Colon (tissue), 2 donors: ENCODE results near the gene ZNF354C.

ENCODE experiments used
- FAIRE-seq: peaks from 2 replicates; lab custom pipeline; 2012; peaks lifted over from hg19 to GRCh38; lab: Jason Lieb, UNC
- donor health status: control.
- donor health status: control.

Gene ZNF354C

DNA sequence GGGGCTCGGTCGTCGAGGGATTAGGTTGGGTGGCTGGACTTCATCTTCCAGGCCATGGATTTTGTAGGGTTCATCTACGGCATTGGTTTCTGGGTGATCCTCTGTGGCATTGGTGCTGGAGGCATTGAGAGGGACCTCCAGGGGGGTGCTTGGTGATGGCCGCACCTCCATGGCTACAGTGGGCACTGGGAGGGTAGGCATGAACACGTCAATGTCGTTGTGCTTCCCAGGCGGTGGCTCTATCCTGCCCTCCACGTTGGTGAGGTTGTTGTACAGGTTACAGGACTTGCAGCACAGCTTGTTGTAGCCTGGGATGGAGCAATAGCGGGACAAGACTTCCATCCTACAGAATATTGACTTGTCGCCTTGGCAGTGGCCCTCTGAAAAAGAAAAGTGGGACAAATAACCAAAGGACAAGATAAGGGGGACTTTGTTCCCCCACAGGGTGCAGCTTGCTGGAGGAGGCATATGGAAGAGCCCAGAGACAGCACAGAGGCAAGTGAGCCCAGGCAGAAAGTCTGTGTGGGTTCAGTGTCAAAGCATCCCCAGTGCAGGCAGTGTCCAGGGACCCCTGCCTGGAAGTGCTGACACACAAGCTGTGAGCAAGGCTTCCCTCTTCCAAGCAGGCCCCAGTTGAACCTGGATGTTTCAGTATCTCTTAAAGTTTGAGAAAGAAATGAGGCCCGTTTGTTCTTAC, 53.9 kb downstream of the ZNF354C start:
- no peak for FAIRE-seq

DNA sequence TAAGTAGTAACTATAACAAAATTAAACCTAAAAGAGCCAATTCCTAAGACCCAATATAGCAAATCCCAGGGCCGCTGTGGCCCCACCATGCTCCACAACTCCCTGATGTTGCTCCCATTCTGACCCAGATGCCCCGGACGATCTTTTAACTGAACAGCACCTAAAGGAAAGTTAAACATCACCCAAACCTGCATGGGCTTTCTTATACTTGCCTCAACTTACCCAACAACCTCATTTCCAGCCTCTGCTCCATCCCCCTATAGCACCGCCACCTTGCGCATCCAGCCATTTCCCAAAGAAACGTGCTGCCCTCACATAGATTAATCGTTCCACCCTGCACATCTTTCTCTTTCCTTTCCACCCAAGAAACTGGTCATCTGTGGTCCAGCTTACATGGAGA, 54.6 kb downstream of the ZNF354C start:
- no peak for FAIRE-seq

DNA sequence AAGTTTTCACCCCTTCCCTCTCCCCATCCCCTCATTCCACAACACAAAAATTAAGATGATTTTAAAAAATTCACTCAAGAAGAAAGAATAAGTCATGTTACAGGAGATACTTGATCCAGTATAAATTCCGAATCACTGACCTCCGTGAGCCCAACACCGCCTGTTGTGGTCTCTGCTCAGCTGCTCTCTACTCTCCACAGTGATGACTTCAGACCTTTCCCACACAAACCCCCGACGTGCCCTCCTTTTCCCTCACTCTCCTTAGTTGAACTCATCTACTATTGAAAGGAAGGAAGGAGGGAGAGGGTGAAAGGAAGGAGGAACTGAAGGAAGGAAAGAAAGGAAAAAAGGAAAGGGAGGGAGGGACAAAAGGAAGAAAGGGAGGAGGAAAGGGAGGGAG, 55.1 kb downstream of the ZNF354C start:
- no peak for FAIRE-seq

DNA sequence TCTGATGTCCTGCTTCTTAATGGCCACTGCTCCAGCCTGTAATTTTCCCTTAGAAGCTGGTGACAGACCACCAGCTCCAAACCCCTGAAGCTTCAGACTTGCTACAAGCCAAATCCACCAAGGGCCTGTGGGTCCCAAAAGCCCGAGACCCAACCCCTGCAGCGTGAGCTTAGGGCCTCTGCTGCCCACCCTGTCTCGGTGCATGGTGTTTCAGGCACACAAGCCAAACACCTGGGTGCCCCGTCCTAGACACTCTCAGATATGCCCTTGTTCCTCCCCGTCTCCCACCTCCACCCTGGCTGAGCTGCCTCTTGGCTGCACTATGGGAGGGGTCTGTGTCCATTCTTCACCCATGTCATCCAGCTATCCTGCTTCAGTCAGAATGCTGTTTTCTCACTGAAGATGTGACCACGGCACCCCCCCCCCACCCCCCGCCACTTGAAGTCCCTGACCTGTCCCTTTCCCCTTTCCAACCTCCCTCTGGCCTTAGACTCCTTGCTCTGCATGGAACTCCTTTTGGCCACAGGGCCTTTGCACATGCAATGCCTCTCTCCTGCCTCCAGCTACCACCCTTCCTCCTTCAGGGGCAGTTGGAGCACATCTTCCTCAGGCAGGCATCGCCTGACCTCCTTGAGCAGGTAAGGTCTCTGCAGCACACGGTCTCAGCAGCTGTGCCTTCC, 55.8 kb downstream of the ZNF354C start:
- no peak for FAIRE-seq

DNA sequence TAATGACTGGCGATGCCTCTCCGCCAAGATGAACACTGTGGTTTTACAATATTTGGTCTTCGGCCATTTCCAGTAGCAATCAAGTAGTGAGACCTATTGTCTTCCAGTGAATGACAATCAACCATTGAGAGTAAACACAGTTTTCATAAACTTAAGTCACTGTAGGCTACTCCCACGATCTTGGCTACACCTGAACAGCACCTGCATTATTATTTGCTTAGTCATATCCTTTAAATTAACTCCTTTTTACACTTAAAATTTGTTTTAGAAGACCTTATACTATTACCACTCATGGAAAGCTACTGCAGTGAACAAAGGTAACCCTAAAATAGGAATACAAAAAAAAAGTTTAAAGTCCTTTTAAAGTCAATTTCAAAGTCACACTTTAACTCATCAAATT, 58.2 kb downstream of the ZNF354C start:
- no peak for FAIRE-seq

DNA sequence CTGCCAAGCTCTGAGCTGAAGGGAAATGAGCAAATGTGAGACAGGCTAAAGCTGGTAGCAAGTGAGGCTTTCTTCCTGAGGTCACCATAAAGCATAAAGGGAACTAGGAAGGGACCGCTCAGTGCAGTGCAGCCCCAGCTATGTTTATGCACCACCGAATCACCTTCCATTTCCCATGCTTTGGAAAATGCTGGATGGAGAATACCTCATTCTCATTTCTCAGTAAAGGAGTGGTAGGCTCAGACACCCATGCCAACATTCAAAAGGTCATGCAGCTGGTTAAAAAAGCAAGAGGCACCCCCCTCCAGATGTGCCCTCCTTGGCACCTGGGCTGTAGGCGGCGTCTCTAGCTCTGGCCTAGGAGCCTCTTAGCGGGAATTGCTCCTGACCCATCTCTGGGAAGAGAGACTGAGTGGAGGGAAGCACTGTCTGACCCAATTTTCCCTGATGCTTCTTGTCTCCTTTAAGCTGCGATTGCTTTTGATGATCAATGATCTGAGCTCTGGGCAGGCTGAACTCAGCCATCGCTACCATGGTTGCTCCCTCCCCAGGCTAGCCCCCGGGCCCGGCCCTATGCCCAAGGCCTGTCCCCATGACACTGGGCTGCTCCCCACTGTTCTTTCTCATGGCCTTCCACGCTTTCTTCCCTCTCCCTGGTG, 58.7 kb downstream of the ZNF354C start:
- FAIRE-seq: no peak

DNA sequence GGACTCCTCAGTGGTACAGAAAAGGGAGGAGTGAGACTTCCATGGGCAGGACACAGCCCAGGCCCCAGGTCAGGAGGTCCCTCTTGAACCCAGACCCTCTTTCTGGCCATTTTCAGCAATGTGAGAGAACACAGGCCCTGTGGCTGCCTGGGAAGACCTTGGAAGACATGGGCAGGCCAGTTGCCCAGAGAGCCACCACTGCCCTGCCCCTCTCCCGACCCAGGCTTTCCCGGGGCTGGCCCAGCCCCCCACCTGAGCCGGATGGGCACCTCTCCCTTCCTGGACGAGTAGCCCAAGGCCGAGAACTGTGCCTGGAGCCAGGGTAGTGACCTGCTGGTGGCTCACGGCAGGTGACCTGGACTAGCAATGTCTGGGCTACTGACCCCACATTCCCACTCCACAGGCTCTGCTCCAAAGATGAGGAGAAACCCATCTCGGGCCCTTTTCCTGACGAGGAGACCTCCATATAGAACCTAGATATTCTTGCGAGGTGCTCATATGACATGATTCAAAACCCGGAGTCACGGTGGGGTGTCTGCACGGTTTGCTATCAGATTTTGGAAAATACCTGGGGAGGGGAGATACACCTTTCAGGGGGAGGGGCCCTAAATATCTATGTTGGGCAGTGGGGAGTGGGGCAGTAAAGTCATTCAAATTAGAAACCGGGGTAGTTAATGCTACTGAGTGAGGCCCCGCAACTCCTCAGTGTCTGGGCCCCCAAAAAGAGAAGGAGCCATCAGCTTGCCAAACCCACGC, 59.4 kb downstream of the ZNF354C start:
- FAIRE-seq: no peak

DNA sequence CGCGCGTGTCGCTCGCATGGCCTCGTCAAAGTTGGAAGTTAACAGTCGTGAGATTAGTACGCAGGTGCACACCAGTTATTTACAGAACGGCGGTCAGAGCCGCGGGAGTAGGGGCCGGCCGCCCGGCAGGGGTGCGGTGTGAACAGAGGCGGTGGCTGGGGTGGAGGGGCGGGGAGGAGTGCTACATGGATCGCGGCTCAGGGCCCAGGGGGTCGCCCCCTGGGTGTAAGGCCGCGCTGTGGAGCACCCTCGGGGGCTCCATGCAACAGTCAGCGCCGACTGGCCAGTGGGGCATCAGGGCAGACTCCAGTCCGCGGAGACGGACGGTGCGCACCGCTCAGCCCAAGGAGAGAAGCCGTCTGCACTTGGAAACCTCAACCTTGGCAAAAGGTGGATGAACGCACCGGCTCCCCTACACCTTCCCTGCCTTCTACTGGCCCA, 60.3 kb downstream of the ZNF354C start:
- no peak for FAIRE-seq

DNA sequence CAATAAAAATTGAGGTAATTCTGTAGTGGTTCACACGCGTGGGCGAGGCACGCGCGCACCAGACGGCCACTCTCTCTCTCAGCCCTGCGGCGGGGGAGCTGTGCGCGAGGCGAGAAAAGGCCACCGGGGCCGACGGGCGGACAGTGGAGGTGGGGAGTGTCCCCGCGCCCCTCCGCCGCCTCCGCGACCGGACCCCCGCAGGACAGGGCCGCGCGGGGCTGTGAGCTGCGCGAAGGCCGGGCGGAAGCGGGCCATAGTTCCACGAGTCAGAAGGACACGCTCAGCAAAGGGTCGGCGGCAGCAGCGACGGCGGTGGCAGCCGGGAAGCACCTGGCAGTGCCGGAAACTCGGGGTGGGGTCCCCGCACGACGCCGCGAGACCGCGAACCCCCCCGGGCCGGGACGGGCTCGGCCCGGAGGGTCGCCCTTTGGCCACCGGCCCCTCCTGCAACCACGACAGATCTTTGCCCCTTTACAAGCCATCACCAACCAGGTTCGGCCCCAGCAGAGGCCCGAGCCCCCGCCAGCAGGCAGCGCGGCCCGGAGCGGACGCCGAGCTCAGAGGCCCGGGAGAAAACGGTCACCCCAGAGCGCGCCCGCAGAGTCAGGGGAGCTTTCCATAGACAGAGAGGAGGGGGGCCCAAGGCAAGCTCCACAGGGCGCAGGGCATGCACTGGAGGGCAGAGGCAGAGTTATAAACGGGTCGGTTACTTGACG, 60.9 kb downstream of the ZNF354C start:
- FAIRE-seq: no peak

DNA sequence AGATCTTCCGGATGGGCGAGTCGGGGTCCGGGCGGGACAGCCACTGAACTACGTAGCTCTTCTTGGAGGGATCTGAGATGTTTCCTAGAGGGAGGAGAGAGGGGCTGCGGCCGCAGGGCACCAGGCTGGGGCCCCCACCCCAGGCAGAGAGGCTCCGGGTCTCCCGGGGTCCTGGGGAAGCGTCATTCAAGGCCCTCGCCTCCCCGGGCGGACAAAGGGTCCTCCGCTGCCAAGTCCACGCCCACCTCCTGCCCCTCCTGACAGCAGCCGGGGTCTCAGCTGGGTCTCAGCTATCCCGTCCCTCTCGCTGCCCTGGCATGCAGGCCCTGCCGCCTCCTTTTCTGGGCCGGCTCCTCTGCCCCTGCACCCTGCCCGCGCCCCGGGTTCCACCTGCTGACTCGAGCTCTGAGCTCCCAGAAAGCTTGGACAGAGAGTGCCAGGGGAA, 61.5 kb downstream of the ZNF354C start:
- no peak for FAIRE-seq

DNA sequence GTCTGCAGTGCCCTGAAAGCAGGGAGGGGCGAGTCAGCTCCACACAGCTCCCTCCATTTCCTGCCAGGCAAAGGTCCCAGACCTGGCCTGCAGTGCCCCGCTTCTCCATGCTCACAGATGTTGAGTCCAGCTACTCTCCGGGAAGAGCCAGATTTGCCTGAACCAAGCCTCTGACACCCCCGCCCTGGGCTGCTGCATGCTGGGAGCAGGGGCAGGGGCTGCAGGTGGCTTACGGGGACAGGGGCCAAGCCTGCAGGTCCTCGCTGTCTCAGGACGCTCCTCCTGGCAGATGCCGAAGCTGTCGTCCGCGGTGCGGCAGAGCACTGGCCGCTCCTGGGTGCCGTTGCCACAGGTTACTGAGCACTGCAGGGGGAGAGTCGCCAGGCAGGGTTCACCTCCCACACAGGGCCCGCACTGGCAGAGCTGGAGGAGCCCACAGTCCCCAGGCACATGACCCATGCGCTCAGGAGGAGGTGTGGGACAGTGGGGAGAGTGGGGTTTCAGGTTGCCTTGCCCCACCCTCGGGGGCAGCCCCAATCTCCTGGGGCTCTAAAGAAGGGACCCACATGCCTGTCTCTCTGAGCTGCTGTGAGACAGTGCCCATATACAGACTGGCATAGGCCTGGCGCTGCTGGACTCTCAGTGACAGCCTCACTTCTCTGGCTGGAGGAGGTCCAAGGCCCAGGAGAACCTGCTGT, 62.4 kb downstream of the ZNF354C start:
- FAIRE-seq: no peak

DNA sequence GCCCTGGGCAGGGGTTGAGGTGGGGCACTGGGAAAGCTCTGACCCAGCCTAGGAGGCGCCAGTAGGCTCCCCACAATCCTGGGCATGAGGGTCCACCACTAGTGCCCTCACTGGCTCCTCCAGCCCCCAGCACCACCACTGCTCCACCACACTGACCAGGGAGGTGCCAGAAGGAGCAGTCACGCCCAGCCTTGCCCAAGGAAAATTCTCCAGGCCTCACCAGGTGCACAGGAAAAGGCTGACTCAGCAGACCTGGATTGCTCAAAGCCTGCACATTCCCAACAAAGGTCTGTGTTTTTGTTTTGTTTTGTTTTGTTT, 62.9 kb downstream of the ZNF354C start:
- FAIRE-seq: no peak

DNA sequence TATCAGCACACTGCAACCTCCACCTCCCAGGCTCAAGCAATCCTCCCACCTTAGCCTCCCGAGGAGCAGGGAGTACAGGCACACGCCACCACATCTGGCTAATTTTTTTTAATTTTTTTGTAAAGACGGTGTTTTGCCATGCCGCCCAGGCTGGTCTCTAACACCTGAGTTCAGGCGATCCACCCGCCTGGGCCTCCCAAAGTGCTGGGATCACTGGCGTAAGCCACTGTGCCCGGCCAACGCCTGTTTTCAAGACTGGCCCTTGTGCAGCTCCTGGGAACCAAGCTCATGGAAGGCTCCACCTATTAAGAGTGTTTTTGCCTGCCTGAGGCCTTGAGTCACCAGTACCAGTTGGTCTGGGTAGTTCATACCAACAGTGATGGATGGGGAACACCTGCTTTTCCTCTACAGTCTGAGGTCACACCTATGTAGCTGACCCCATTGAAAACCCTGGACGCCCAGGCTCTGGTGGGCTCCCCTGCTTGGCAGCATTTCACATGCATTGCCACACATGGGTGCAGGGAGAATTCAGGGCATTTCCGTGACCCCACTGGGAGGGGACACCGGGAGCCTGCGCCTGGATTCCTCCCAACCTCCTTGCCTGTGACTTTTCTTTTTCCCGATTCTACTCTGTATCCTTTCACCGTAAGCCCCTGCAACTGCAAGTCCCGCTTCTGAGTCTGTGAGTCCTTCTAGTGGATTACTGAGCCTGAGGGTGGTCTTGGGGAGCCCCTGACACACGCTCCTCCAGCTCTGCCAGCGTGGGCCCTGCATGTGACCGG, 63.5 kb downstream of the ZNF354C start:
- no peak for FAIRE-seq

DNA sequence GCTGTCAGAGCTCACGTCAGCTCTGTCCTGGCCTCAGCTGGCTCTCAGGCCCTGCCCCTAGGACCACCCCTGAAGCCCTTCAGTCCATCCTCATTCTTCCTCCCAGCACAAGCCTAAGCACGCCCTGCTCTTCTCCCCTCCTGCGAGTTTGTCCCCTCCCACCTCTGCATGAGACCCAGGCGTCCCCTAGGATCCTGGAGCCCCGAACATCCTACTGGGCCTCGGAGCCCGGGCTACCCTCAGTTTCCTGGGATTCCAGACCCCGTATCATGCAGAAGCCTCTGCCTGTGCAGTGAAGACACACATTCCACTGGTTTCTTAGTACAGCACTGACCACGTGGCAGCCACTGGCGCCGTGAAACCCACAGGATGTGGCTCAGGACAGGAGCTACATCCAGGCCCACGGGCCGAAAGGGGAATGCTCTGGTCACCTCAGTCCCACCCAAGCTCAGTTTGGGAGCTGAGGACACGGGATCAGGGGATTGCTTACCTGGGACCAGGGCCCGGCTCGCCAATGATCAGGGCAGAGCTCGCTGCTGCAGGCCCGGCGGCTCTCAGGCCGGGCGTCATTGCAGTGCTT, 64.2 kb downstream of the ZNF354C start:
- no peak for FAIRE-seq

DNA sequence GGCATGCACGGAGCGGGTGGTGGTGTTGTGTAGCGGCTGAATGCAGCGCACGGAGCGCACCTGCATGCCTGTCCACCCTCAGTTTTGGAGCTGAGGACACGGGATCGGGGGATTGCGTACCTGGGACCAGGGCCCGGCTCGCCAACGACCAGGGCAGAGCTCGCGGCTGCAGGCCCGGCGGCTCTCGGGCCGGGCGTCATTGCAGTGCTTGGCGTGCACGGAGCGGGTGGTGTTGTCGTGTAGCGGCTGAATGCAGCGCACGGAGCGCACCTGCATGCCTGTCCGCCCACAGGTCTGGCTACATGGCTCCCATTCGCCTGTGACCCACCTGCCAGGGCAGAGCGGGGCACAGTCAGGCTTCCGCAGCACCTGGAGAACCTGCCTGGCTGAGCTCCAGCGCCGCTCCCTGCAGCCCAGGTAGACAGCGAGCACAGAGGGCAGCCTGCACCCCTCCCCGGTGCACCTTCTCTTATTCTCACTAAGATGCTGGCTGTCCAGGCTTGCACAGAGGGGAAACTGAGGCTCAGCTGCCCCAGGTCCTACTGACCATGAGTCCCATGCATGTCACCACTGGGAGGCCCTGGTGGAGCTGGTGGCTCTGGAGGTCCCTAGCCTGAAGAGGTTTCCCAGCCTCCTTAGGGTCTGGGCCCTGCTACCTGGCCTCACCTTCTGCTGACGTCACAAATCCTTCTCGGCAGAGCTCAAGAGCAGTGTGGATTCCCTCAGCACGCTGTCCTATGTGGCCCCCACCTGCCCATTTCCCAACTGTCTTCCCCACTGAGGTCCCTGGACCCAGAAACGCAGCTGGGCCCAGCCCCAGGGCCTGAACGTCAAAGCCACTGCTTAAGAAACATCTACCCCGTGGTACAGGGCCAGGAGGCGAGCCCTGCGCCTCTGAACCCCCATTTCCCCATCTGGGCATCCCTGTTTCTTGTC, 64.9 kb downstream of the ZNF354C start:
- no peak for FAIRE-seq

DNA sequence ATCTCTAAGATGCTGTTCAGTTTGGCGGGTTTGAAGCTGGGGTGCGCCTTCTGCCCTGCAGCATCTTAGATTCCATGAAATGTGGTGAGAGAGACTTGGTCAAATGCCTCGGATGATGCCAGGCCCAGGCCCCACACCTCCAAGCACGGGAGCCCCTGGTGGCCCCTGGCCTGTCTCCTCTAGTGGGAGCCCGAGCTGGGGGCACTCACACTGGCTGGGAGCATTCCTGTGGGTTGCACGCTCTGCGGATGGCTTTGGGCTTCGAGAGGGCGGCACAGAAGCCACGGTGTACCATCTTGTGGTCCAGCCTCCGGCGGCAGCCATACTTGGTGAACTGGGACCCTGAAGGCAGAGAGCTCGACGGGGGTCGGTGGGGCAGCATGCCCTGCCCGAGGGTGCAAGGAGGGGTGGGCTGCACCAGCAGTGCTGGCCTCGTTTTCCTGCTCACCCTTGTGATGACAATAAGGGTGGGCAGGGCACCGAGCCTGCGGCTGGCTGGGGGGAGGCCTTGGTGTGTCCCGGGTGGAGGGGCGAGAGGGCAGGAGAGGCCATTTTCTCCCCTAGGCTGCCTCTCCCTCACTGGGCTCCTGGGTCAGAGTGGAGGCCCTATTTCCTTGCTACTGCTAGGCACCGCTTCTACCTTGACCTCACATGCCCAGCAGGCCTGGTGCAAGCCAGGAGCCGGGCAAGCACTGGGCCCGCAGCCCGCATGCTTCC, 65.8 kb downstream of the ZNF354C start:
- FAIRE-seq: no peak

DNA sequence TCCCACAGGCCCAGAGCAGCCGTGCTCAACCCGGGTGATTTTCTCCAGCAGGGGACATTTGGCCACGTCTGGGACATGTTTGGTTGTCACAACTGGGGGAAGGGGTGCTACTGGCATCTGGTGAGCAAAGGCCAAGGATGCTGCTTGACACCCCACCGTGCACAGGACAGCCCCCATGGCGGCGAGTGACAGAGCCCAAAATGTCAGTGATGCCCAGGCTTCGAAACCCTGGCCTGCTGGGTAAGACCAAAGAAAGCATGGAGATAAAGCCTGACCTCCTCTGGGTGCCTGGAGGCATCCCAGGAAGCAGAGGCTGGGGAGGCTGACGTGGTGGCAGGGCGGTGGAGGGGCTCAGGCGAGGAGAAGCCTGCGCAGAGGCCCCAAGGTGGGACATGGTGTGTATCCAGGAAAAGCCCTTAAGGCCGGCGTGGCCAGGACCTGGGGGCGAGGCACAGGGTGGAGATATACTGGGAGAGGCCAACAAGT, 66.4 kb downstream of the ZNF354C start:
- no peak for FAIRE-seq
